Naive B cell (primary cell): ENCODE data around the gene PPIL4. TPM values are rescaled to one million over a fixed set of nuclear protein-coding genes. Genes with fewer than 3 reads are reported as not detected.

Experiments
- ATAC-seq, 2 donors: fragments of 150-1000 bp; cut with Tn5 transposase; 2 replicates each; pipeline ENCODE4 v1.10.0; 2021; ENCODE audit warnings: low read depth in 2 of 2, mild to moderate bottlenecking in 2 of 2, moderate library complexity in 2 of 2
- DNase-seq: peaks from one replicate; pipeline ENCODE4 v3.0.0; 2022
- H3K27ac Mint-ChIP-seq, 6 donors: one replicate each; pipeline ENCODE4 v1.8.0; 2020 to 2022; ENCODE audit warnings: mild to moderate bottlenecking in 6 of 6, mixed read lengths in 6 of 6, moderate library complexity in 5 of 6, inconsistent platforms in 2 of 6
- H3K27me3 Mint-ChIP-seq, 3 donors: one replicate each; pipeline ENCODE4 v1.8.0; 2021 to 2022; ENCODE audit warnings: mixed read lengths in 3 of 3, mild to moderate bottlenecking in 1 of 3
- H3K36me3 Mint-ChIP-seq, 2 donors: one replicate each; pipeline ENCODE4 v1.8.0; 2020 to 2022; ENCODE audit warnings: mixed read lengths in 2 of 2, inconsistent platforms in 1 of 2, mild to moderate bottlenecking in 1 of 2
- H3K4me1 Mint-ChIP-seq, 3 donors: one replicate each; pipeline ENCODE4 v1.8.0; 2020 to 2022; ENCODE audit warnings: mixed read lengths in 3 of 3, inconsistent platforms in 1 of 3, mild to moderate bottlenecking in 1 of 3, moderate library complexity in 1 of 3
- H3K4me3 Mint-ChIP-seq, 8 donors: one replicate each; pipeline ENCODE4 v1.8.0; 2020 to 2022; ENCODE audit warnings: mild to moderate bottlenecking in 8 of 8, mixed read lengths in 8 of 8, moderate library complexity in 8 of 8, inconsistent platforms in 2 of 8
- H3K9me3 Mint-ChIP-seq, 7 donors: one replicate each; pipeline ENCODE4 v1.8.0; 2020 to 2022; ENCODE audit warnings: mixed read lengths in 7 of 7, mild to moderate bottlenecking in 5 of 7, inconsistent platforms in 2 of 7, moderate library complexity in 1 of 7
- polyA plus RNA-seq, 6 donors: library from polyadenylated mRNA; unstranded; fragments of 300-500 nt; fragmentation: Illumina TruSeq; gene quantifications; one replicate each; pipeline ENCODE4 v1.2.3, GENCODE V29; 2021; ENCODE audit warnings: low read depth in 6 of 6

Gene PPIL4
- polyA plus RNA-seq, 6 donors from 2014 or later, result 10.4 to 16.2 (median 14.5) TPM

DNA sequence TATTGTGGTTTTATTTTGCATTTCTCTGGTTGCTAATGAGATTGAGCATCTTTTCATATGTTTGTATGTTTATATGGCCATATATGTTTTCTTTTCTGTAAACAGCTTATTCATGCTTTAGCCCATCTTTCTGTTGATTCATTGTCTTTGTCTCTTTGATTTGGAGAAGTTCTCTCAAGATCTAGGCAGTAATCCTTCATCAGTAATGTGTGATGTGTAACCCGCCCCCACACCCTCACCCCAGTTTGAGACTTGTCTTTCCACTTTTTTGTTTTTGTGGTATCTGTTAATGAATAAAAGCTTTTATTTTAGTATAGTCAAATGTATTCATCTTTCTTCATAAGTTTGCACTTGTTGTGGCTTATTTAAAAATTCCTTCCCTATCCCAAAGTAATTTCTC, 87.0 kb downstream of the PPIL4 start:
- H3K9me3 Mint-ChIP-seq, result peaks cover 0 to 1% (median 0%) of the 10 kb centered on the region in 7 donors
- DNase-seq (no peak), ATAC-seq (no peak)
- H3K27me3 Mint-ChIP-seq, result no peaks in the 10 kb centered on the region
- peak overlapping the region in 5 of 6 donors; percentile 43 to 91 (median 80) for H3K27ac Mint-ChIP-seq
- peak overlapping the region in 1 of 8 donors; percentile 37 for H3K4me3 Mint-ChIP-seq
- peaks cover 32 to 34% of the 10 kb centered on the region in 2 donors for H3K36me3 Mint-ChIP-seq
- H3K4me1 Mint-ChIP-seq, result peaks cover 20 to 44% (median 37%) of the 10 kb centered on the region in 3 donors

GRCh38 chr6:149458196-149458595, 87.6 kb downstream of the PPIL4 start:
- H3K27ac Mint-ChIP-seq, result peak overlapping the region in 2 of 6 donors; percentile 11 to 38
- ATAC-seq (no peak), DNase-seq (no peak)
- peaks cover 28% of the 10 kb centered on the region in 2 donors for H3K36me3 Mint-ChIP-seq
- no peak overlapping the region for H3K4me3 Mint-ChIP-seq
- H3K27me3 Mint-ChIP-seq, result no peaks in the 10 kb centered on the region
- peaks cover 0 to 1% (median 0%) of the 10 kb centered on the region in 7 donors for H3K9me3 Mint-ChIP-seq
- peaks cover 17 to 39% (median 31%) of the 10 kb centered on the region in 3 donors for H3K4me1 Mint-ChIP-seq

DNA sequence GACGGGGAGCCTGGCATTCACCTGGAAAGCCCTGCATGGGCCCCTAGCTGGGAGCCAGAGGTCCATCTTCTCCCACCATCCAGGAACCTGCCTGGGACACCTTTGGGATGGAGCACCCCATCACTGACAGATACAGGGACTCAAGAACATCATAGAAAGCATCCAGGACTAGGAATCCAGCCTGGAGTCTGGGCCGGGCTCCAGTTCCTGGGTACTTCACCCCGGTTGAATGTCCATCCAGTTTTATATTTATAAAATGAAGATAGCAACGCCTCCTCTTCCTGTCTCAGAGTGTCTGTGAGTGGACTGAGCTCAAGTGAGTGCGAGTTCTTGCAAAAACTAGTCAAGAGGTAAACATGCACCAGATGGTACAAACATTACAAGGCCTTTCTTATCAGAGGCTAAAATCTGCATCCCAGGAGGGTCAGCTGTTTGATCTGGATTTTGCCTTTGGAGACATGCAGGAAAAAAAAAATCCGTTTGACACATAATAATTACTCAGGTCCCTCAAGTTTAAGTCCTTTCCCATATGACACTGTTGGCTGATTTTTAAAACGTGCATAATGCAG, 88.4 kb downstream of the PPIL4 start:
- Mint-ChIP-seq H3K4me3 (no peak overlapping the region), H3K9me3 (peaks cover 0 to 1% (median 0%) of the 10 kb centered on the region in 7 donors), H3K27ac (peak overlapping the region in 3 of 6 donors; percentile 58 to 78 (median 75)), H3K4me1 (peaks cover 12 to 32% (median 23%) of the 10 kb centered on the region in 3 donors), H3K36me3 (peaks cover 20% of the 10 kb centered on the region in 2 donors), H3K27me3 (no peaks in the 10 kb centered on the region)
- DNase-seq, result no peak
- ATAC-seq, result no peak

DNA sequence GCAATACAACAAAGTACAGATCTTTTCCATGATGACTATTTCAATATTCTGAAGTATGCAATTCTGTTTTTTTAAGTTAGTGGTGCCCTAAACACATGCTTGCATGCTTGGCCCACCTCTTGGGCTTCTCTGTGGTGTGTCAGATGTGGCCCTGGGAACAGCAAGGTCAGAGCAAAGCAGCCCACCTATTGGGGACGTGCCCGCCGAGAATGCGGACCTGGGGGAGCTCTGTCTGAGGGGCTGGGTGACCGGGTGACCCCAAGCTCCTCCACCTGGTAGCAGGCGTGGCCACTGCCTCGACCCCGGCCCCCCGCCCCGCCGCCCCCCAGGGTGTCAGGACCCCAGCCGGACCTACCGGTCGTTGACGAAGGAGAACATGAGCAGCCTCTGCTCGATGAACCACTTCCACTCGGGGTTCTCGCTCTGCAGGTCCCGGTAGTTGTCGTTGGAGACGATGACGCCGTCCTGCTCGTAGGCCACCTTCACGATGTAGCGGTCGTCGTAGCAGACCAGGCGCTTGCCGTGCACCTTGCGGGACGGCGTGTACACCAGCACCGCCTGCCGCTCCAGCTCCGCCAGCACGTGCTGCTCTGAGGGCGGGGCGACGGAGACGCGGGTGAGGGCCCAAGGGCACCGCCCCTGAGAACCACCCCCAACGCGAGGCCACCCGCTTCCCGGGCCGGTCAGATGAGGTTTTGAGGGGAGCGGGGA, 89.4 kb downstream of the PPIL4 start:
- ATAC-seq, result no peak
- no peak overlapping the region for H3K27ac Mint-ChIP-seq
- no peak for DNase-seq
- H3K27me3 Mint-ChIP-seq, result no peaks in the 10 kb centered on the region
- no peak overlapping the region for H3K4me3 Mint-ChIP-seq
- peaks cover 9 to 26% (median 16%) of the 10 kb centered on the region in 3 donors for H3K4me1 Mint-ChIP-seq
- H3K9me3 Mint-ChIP-seq, result peaks cover 0 to 1% (median 0%) of the 10 kb centered on the region in 7 donors
- H3K36me3 Mint-ChIP-seq, result peaks cover 15 to 17% of the 10 kb centered on the region in 2 donors

- Mint-ChIP-seq H3K27me3 (no peaks in the 10 kb centered on the region), H3K4me3 (no peak overlapping the region), H3K27ac (peak overlapping the region; percentile 13 to 94 (median 50)), H3K9me3 (peaks cover 0 to 1% (median 0%) of the 10 kb centered on the region in 7 donors), H3K36me3 (peaks cover 13 to 17% of the 10 kb centered on the region in 2 donors), H3K4me1 (peaks cover 9 to 18% (median 16%) of the 10 kb centered on the region in 3 donors)
- DNase-seq (no peak), ATAC-seq (no peak)
Measured at GRCh38 chr6:149455031-149455732, 90.7 kb downstream of the PPIL4 start.

Other genes starting within 250 kb of the PPIL4 start
- gene TAB2, start 228.3 kb downstream of the PPIL4 start, polyA plus RNA-seq, result 10 to 100 TPM in 3 of 6 donors, 1 to 10 TPM in 3; 7.7 to 13.5 (median 10.1) TPM
- 1 to 10 TPM in 2 of 6 donors, under 1 TPM in 3, not detected in 1; 0.26 to 1.6 (median 0.85) TPM for gene SUMO4, start 145.8 kb downstream of the PPIL4 start, polyA plus RNA-seq
- 1 to 10 TPM; 4.7 to 9.2 (median 7.3) TPM for gene ZC3H12D, start 61.0 kb downstream of the PPIL4 start, polyA plus RNA-seq
- 10 to 100 TPM; 29.4 to 42.4 (median 37.9) TPM for gene GINM1, start 20.3 kb upstream of the PPIL4 start, polyA plus RNA-seq
- gene KATNA1, start 102.7 kb upstream of the PPIL4 start, polyA plus RNA-seq, result 10 to 100 TPM in 5 of 6 donors, 1 to 10 TPM in 1; 9.3 to 25.5 (median 23.4) TPM
- 10 to 100 TPM; 12.5 to 21.4 (median 13.4) TPM for gene LATS1, start 172.1 kb upstream of the PPIL4 start, polyA plus RNA-seq
- gene NUP43, start 200.5 kb upstream of the PPIL4 start, polyA plus RNA-seq, result 1 to 10 TPM in 5 of 6 donors, not detected in 1; 5.0 to 9.6 (median 5.4) TPM
- 100 to 1,000 TPM; 115 to 157 (median 125) TPM for gene PCMT1, start 203.7 kb upstream of the PPIL4 start, polyA plus RNA-seq